ENCODE measurements around the gene MACROD2.

DNA sequence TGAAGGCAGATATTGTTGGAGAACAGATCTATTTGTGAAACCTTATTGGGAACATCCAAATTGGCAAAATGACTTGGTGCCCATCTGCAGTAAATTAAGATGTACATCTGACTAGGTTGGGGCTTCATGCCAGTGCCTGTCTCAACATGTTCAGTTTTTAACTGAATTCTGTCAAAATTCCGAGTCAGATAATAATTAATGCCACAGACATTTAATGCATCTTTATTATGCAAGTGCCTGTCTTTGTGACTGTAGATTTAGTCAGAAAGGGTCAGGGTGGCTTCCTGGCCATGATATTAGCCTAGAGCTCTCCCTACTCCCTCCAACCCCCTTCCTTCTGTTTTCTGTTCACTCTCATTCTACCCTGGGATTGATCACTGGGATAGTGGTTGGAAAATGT, 541.4 kb downstream of the MACROD2 start:
- TF ChIP-seq, protein P1, sequence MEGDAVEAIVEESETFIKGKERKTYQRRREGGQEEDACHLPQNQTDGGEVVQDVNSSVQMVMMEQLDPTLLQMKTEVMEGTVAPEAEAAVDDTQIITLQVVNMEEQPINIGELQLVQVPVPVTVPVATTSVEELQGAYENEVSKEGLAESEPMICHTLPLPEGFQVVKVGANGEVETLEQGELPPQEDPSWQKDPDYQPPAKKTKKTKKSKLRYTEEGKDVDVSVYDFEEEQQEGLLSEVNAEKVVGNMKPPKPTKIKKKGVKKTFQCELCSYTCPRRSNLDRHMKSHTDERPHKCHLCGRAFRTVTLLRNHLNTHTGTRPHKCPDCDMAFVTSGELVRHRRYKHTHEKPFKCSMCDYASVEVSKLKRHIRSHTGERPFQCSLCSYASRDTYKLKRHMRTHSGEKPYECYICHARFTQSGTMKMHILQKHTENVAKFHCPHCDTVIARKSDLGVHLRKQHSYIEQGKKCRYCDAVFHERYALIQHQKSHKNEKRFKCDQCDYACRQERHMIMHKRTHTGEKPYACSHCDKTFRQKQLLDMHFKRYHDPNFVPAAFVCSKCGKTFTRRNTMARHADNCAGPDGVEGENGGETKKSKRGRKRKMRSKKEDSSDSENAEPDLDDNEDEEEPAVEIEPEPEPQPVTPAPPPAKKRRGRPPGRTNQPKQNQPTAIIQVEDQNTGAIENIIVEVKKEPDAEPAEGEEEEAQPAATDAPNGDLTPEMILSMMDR (IDR thresholded peaks at IDR 0.05): no peak
- TF ChIP-seq POLR2A (IDR thresholded peaks at IDR 0.05): no peak
